ENCODE results near the gene BARHL1. TPM values are rescaled to one million over a fixed set of nuclear protein-coding genes. Genes with fewer than 3 reads are reported as not detected.

Gene BARHL1
- total RNA-seq, 6 donors from 2014 or later, result not detected

- peaks cover 0 to 74% (median 45%) of the 10 kb centered on the region in 4 donors for H3K36me3 ChIP-seq
- H3K27me3 ChIP-seq, result no peaks in the 10 kb centered on the region
- TF ChIP-seq POLR2A (IDR thresholded peaks at IDR 0.05) (no peak), CTCF (IDR thresholded peaks at IDR 0.05) (no peak), EP300 (IDR thresholded peaks at IDR 0.05) (no peak), POLR2AphosphoS5 (IDR thresholded peaks at IDR 0.05) (no peak)
- H3K9me3 ChIP-seq, result no peaks in the 10 kb centered on the region
- H3K27ac ChIP-seq, result no peak overlapping the region
- DNase-seq (no peak), ATAC-seq (ENCODE audit: low FRiP score in 2 of 2) (no peak)
- no peaks in the 10 kb centered on the region for H3K4me1 ChIP-seq
- 98 to 100% methylated on average over 5 to 6 of the region's 6 CpGs for WGBS, 2 donors
- H3K4me3 ChIP-seq, result no peak overlapping the region
Measured at GRCh38 chr9:132605387-132605786, 23.0 kb downstream of the BARHL1 start.

- H3K4me1 ChIP-seq, result no peaks in the 10 kb centered on the region
- ATAC-seq (ENCODE audit: low FRiP score in 2 of 2) (no peak), DNase-seq (no peak)
- TF ChIP-seq EP300 (IDR thresholded peaks at IDR 0.05), result no peak
- TF ChIP-seq CTCF (IDR thresholded peaks at IDR 0.05), result no peak
- no peak for TF ChIP-seq POLR2A (IDR thresholded peaks at IDR 0.05)
- no peak for TF ChIP-seq POLR2AphosphoS5 (IDR thresholded peaks at IDR 0.05)
- H3K27ac ChIP-seq, result no peak overlapping the region
- peaks cover 0 to 74% (median 46%) of the 10 kb centered on the region in 4 donors for H3K36me3 ChIP-seq
- H3K9me3 ChIP-seq, result no peaks in the 10 kb centered on the region
- no peaks in the 10 kb centered on the region for H3K27me3 ChIP-seq
- 85 to 88% methylated on average over 6 of the region's 6 CpGs for WGBS, 2 donors
- no peak overlapping the region for H3K4me3 ChIP-seq
Measured at GRCh38 chr9:132606066-132606465, 23.7 kb downstream of the BARHL1 start.

GRCh38 chr9:132609184-132609583 lies 26.8 kb downstream of the BARHL1 start:
- TF ChIP-seq CTCF (IDR thresholded peaks at IDR 0.05) (no peak), POLR2A (IDR thresholded peaks at IDR 0.05) (no peak), EP300 (IDR thresholded peaks at IDR 0.05) (no peak), POLR2AphosphoS5 (IDR thresholded peaks at IDR 0.05) (no peak)
- DNase-seq (no peak), ATAC-seq (ENCODE audit: low FRiP score in 2 of 2) (no peak)
- Histone ChIP-seq H3K9me3 (no peaks in the 10 kb centered on the region), H3K27ac (no peak overlapping the region), H3K27me3 (no peaks in the 10 kb centered on the region), H3K36me3 (peaks cover 12 to 86% (median 48%) of the 10 kb centered on the region in 4 donors), H3K4me1 (no peaks in the 10 kb centered on the region), H3K4me3 (no peak overlapping the region)
- 90 to 96% methylated on average over 8 to 9 of the region's 9 CpGs for WGBS, 2 donors

GRCh38 chr9:132609829-132610228 lies 27.4 kb downstream of the BARHL1 start:
- TF ChIP-seq POLR2AphosphoS5 (IDR thresholded peaks at IDR 0.05) (no peak), EP300 (IDR thresholded peaks at IDR 0.05) (no peak), CTCF (IDR thresholded peaks at IDR 0.05) (no peak), POLR2A (IDR thresholded peaks at IDR 0.05) (no peak)
- no peak overlapping the region for H3K27ac ChIP-seq
- no peaks in the 10 kb centered on the region for H3K27me3 ChIP-seq
- DNase-seq (no peak), ATAC-seq (ENCODE audit: low FRiP score in 2 of 2) (no peak)
- H3K4me1 ChIP-seq, result no peaks in the 10 kb centered on the region
- WGBS, 2 donors, result 83% methylated on average over 7 of the region's 7 CpGs
- peaks cover 17 to 90% (median 53%) of the 10 kb centered on the region in 4 donors for H3K36me3 ChIP-seq
- no peak overlapping the region for H3K4me3 ChIP-seq
- no peaks in the 10 kb centered on the region for H3K9me3 ChIP-seq

- H3K4me3 ChIP-seq, result no peak overlapping the region
- WGBS, 2 donors, result 84 to 93% methylated on average over 12 of the region's 12 CpGs
- ATAC-seq (ENCODE audit: low FRiP score in 2 of 2) (no peak), DNase-seq (no peak)
- no peaks in the 10 kb centered on the region for H3K9me3 ChIP-seq
- no peaks in the 10 kb centered on the region for H3K27me3 ChIP-seq
- TF ChIP-seq EP300 (IDR thresholded peaks at IDR 0.05), result no peak
- TF ChIP-seq CTCF (IDR thresholded peaks at IDR 0.05), result no peak
- no peak for TF ChIP-seq POLR2A (IDR thresholded peaks at IDR 0.05)
- no peak for TF ChIP-seq POLR2AphosphoS5 (IDR thresholded peaks at IDR 0.05)
- no peaks in the 10 kb centered on the region for H3K4me1 ChIP-seq
- peaks cover 17 to 92% (median 53%) of the 10 kb centered on the region in 4 donors for H3K36me3 ChIP-seq
- H3K27ac ChIP-seq, result no peak overlapping the region
Measured at GRCh38 chr9:132610661-132611060, 28.3 kb downstream of the BARHL1 start.

All from upper lobe of left lung (tissue), 6 donors.